ENCODE results near the gene TMEM164. TPM values are rescaled to one million over a fixed set of nuclear protein-coding genes. Genes with fewer than 3 reads are reported as not detected.
"Not testable (repeated sequence)": the region's sequence is repeated elsewhere in the genome, so short reads cannot be mapped to it uniquely, and the experiment has no call there.

Gene TMEM164
- total RNA-seq, 4 donors from 2014 or later = 7.1 to 20.3 (median 13.3) TPM

DNA sequence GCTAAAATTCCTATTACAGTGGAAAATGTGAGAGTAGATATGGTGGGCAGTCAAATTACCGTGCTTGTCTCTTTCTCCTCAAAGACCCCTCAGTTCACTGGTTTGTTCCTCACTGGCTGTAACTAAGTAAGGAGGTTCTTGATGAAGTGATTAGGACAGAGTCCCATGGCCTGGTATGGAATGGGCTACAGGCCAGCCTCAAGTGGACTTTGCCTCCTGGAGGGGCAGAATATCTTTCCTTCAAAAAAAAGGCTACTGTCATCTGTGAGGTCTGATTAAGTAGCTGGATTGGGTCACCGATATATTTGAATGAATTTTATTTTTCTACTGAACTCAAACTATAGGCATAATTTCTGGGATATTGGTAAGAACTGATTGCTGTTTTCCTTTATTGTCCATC lies 38.5 kb upstream of the TMEM164 start:
- H3K36me3 ChIP-seq = no peaks in the 10 kb centered on the region
- no peaks in the 10 kb centered on the region for H3K4me1 ChIP-seq
- no peak overlapping the region for H3K27ac ChIP-seq
- 91 to 100% methylated on average over 2 of the region's 2 CpGs for WGBS, 2 donors
- no peaks in the 10 kb centered on the region for H3K9me3 ChIP-seq
- H3K27me3 ChIP-seq = peaks cover 0 to 18% of the 10 kb centered on the region in 2 donors
- H3K4me3 ChIP-seq = no peak overlapping the region
- TF ChIP-seq CTCF (IDR thresholded peaks at IDR 0.05) (no peak), POLR2A (IDR thresholded peaks at IDR 0.05) (no peak), EP300 (IDR thresholded peaks at IDR 0.05) (no peak)
- no peak for DNase-seq (ENCODE audit: low spot score in 2 of 2)

- 63 to 92% methylated on average over 1 of the region's 1 CpG for WGBS, 2 donors
- H3K4me3 ChIP-seq = no peak overlapping the region
- no peak for TF ChIP-seq EP300 (IDR thresholded peaks at IDR 0.05)
- TF ChIP-seq POLR2A (IDR thresholded peaks at IDR 0.05) = no peak
- no peak for TF ChIP-seq CTCF (IDR thresholded peaks at IDR 0.05)
Measured at GRCh38 chrX:109966246-109966645, 36.7 kb upstream of the TMEM164 start.

DNA sequence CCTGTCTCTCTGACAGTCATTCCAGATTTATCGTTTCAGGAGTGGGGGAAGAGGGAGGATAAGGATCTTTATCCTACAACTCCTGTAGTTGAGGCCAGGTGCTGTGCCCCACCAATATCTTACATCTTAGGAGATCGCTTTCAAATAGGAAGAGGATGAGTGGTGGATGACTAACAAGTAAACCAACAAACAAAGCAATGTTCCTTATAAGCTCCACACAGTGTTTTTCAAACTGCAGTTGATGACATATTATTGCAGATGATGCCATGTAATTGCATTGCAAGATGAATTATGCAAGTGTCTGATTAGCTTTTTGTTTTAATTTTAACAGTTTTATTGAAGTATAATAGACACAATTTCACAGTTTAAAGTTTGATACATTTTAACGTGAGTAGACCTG lies 35.8 kb upstream of the TMEM164 start:
- Histone ChIP-seq H3K27me3 (peaks cover 0 to 19% of the 10 kb centered on the region in 2 donors), H3K4me1 (no peaks in the 10 kb centered on the region), H3K4me3 (no peak overlapping the region), H3K9me3 (no peaks in the 10 kb centered on the region), H3K36me3 (no peaks in the 10 kb centered on the region), H3K27ac (no peak overlapping the region)
- TF ChIP-seq CTCF (IDR thresholded peaks at IDR 0.05) = no peak
- TF ChIP-seq EP300 (IDR thresholded peaks at IDR 0.05) = no peak
- TF ChIP-seq POLR2A (IDR thresholded peaks at IDR 0.05) = no peak
- 65 to 83% methylated on average over 3 of the region's 3 CpGs for WGBS, 2 donors
- no peak for DNase-seq (ENCODE audit: low spot score in 2 of 2)

More at GRCh38 chrX:109966246-109966645, 36.7 kb upstream of the TMEM164 start:
- Histone ChIP-seq H3K9me3 (no peaks in the 10 kb centered on the region), H3K36me3 (no peaks in the 10 kb centered on the region), H3K27me3 (peaks cover 0 to 19% of the 10 kb centered on the region in 2 donors), H3K4me1 (no peaks in the 10 kb centered on the region), H3K27ac (no peak overlapping the region)
- no peak for DNase-seq (ENCODE audit: low spot score in 2 of 2)

DNA sequence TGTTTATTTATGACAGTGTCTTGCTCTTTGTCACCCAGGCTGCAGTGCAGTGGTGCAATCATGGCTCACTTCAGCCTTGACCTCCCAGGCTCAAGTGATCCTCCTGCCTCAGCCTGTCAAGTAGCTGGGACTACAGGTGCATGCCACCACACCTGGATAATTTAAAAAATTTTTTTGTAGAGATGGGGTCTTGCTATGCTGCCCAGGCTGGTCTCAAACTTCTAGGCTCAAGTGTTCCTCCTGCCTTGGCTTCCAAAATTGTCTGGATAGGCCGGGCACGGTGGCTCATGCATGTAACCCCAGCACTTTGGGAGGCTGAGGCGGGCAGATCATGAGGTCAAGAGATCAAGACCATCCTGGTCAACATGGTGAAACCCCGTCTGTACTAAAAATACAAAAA lies 32.1 kb upstream of the TMEM164 start:
- H3K27me3 ChIP-seq; H3K4me1 ChIP-seq; H3K27ac ChIP-seq; H3K4me3 ChIP-seq; H3K36me3 ChIP-seq; H3K9me3 ChIP-seq; DNase-seq (ENCODE audit: low spot score in 2 of 2): not testable (repeated sequence)
- WGBS, 2 donors = 67 to 93% methylated on average over 1 to 4 of the region's 4 CpGs

DNA sequence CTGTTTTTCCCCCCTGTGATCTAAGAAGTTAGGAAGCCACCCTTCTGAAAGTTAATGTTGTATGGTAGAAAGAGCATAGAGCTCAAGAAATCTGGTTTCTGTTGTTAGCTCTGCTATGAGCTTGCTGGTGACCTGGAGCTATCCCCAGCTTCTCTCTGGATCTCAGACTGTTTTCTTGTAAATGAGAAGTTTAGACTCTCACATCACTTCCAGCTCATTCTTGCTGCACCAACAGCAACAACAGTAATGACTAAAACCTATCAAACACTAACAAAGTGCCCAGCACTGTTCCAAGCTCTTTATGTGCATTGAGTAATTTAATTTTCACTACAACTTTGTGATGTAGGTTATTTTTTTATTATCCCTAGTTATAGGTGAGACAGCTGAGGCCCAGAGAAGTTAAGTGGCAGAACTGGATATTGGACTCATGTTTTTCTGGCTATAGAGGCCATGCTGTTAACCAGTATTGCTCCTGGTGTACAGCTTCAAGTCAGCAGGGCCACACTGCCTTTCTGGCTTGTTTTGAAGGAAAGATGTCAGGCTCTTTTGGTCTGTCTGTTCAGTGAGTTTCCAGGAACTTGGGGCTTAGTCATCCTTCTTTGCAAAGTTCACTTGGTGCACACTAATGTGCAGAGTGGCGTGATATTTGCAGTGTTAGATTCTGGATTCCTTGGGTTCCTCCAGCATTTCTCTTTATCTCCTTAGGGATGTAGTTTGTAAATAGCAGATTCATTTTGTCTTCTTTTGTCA lies 27.8 kb upstream of the TMEM164 start:
- 63 to 80% methylated on average over 1 of the region's 1 CpG for WGBS, 2 donors
- Histone ChIP-seq H3K27me3 (peaks cover 0 to 22% of the 10 kb centered on the region in 2 donors), H3K4me3 (no peak overlapping the region), H3K4me1 (no peaks in the 10 kb centered on the region), H3K9me3 (no peaks in the 10 kb centered on the region), H3K36me3 (no peaks in the 10 kb centered on the region), H3K27ac (no peak overlapping the region)
- no peak for DNase-seq (ENCODE audit: low spot score in 2 of 2)
- TF ChIP-seq POLR2A (IDR thresholded peaks at IDR 0.05) (no peak), EP300 (IDR thresholded peaks at IDR 0.05) (no peak), CTCF (IDR thresholded peaks at IDR 0.05) (no peak)

GRCh38 chrX:109985210-109985609 lies 17.7 kb upstream of the TMEM164 start:
- 83 to 89% methylated on average over 4 of the region's 4 CpGs for WGBS, 2 donors
- DNase-seq (ENCODE audit: low spot score in 2 of 2); H3K9me3 ChIP-seq; H3K36me3 ChIP-seq; H3K27ac ChIP-seq; H3K27me3 ChIP-seq; H3K4me3 ChIP-seq; H3K4me1 ChIP-seq: not testable (repeated sequence)
